Esophagus muscularis mucosa (tissue), 4 donors: Measurements from ENCODE around the gene PRM1. TPM values are rescaled to one million over a fixed set of nuclear protein-coding genes. Genes with fewer than 3 reads are reported as not detected.

Experiments used
- DNase-seq: peaks from one replicate; pipeline ENCODE4 v3.0.0-alpha.2; 2017; ENCODE audit errors: extremely low spot score
- H3K27ac ChIP-seq, 4 donors: fragments of 200-600 bp; sonication (generic); replicated peaks in 1 of 4; 1 replicate in 3 of 4; 2 replicates in 1 of 4; pipeline ENCODE4 v1.5.1; 2016 to 2019; ENCODE audit warnings: mild to moderate bottlenecking in 1 of 4
- H3K27me3 ChIP-seq, 4 donors: fragments of 200-600 bp; sonication (generic); one replicate each; pipeline versions ENCODE4 v1.5.1 to v1.6.0; 2016 to 2019
- H3K36me3 ChIP-seq, 4 donors: fragments of 200-600 bp; sonication (generic); one replicate each; pipeline ENCODE4 v1.5.1; 2016 to 2019
- H3K4me1 ChIP-seq, 4 donors: fragments of 200-600 bp; sonication (generic); one replicate each; pipeline ENCODE4 v1.5.1; 2016 to 2019
- H3K4me3 ChIP-seq, 4 donors: fragments of 200-600 bp; sonication (generic); 1 replicate in 2 of 4; 2 replicates in 2 of 4; pipeline ENCODE4 v1.5.1; 2016 to 2019; ENCODE audit warnings: mild to moderate bottlenecking in 4 of 4, moderate library complexity in 1 of 4
- H3K9me3 ChIP-seq, 4 donors: fragments of 200-600 bp; sonication (generic); 1 replicate in 3 of 4; 2 replicates in 1 of 4; pipeline ENCODE4 v1.5.1; 2016 to 2019
- EP300 ChIP-seq: sonication (generic); formaldehyde crosslinking; IDR thresholded peaks from one replicate; pipeline ENCODE4 v1.6.1; 2017; ENCODE audit warnings: antibody characterized with exemption
- POLR2A ChIP-seq: fragments of 450-650 bp; IDR thresholded peaks from one replicate; pipeline ENCODE4 v1.6.1; 2017; ENCODE audit warnings: antibody characterized with exemption, moderate library complexity, mild to moderate bottlenecking, low read depth
- POLR2AphosphoS5 ChIP-seq, 2 donors: sonication (generic); formaldehyde crosslinking; IDR thresholded peaks; one replicate each; pipeline ENCODE4 v1.6.1; 2017; ENCODE audit warnings: antibody characterized with exemption in 2 of 2
- WGBS: methylation state at CpG from one replicate; pipeline ENCODE4 v1.1.5; 2018; 5-methylcytosine and 5-hydroxymethylcytosine counted together
- intact Hi-C: fragments of 100-400 bp; cut with DNase I; formaldehyde crosslinking; loops from one replicate; pipeline ENCODE4 v1.15.1; 2023
- total RNA-seq, 4 donors: library from RNA; depleted of rRNA; stranded (reverse); fragments of >200 nt; gene quantifications; one replicate each; pipeline versions ENCODE4 v1.1.0 to v1.2.1, GENCODE V29; 2016
- TF ChIP-seq, protein P1 (sequence below), 3 experiments: fragments of 200-600 bp in 2 of 3; fragments of 450-650 bp in 1 of 3; sonication (generic) in 2 of 3; IDR thresholded peaks; one replicate each; pipeline ENCODE4 v1.5.1; 2017 to 2019; ENCODE audit warnings: antibody characterized with exemption in 3 of 3, mild to moderate bottlenecking in 2 of 3, moderate library complexity in 1 of 3

The PRM1 gene
- total RNA-seq, 4 donors from 2014 or later, result not detected

DNA sequence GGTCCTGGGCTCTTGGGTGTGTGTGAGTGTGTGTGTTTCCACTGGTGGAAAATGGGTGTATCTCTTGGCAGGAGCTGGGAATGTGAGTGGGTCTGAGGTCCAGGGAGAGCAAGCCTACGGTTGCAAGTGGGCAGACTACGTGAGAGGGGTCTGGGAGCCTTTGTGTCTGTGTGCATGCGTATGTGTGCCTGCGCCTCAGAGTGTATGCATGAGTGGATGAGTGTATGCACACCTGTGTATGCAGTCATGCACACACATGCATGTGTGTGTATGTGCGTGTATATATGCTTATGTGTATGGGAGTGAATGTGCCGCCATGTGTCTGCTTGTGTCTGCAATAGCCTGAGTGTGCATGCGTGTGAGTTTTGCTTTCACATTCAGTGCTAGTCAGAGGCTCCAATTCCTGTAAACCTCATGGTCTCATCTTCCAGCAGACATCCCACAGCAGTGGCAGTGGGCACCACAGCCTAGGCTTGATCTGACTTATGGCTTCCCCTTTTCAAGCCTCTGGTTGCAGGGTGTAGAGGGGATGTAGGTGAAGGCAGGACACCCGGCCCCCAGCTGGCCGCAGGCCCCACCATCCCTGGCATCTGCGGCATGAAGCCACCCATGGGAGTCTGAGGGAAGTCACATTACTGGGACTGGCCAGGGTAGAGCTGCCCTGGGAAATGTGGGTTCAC is 44.4 kb upstream of the PRM1 start:
- Histone ChIP-seq H3K4me3 (no peak overlapping the region), H3K27ac (no peak overlapping the region), H3K27me3 (no peaks in the 10 kb centered on the region), H3K9me3 (no peaks in the 10 kb centered on the region), H3K36me3 (no peaks in the 10 kb centered on the region), H3K4me1 (peaks cover 14 to 22% (median 20%) of the 10 kb centered on the region in 4 donors)
- 77% methylated on average over 9 of the region's 10 CpGs for WGBS
- TF ChIP-seq, protein P1, sequence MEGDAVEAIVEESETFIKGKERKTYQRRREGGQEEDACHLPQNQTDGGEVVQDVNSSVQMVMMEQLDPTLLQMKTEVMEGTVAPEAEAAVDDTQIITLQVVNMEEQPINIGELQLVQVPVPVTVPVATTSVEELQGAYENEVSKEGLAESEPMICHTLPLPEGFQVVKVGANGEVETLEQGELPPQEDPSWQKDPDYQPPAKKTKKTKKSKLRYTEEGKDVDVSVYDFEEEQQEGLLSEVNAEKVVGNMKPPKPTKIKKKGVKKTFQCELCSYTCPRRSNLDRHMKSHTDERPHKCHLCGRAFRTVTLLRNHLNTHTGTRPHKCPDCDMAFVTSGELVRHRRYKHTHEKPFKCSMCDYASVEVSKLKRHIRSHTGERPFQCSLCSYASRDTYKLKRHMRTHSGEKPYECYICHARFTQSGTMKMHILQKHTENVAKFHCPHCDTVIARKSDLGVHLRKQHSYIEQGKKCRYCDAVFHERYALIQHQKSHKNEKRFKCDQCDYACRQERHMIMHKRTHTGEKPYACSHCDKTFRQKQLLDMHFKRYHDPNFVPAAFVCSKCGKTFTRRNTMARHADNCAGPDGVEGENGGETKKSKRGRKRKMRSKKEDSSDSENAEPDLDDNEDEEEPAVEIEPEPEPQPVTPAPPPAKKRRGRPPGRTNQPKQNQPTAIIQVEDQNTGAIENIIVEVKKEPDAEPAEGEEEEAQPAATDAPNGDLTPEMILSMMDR (IDR thresholded peaks at IDR 0.05), result no peak
- TF ChIP-seq POLR2A, result no peak
- TF ChIP-seq POLR2AphosphoS5 (IDR thresholded peaks at IDR 0.05), result no peak
- TF ChIP-seq EP300, result no peak
- no peak for DNase-seq
- intact Hi-C loops, result no loop called here

DNA sequence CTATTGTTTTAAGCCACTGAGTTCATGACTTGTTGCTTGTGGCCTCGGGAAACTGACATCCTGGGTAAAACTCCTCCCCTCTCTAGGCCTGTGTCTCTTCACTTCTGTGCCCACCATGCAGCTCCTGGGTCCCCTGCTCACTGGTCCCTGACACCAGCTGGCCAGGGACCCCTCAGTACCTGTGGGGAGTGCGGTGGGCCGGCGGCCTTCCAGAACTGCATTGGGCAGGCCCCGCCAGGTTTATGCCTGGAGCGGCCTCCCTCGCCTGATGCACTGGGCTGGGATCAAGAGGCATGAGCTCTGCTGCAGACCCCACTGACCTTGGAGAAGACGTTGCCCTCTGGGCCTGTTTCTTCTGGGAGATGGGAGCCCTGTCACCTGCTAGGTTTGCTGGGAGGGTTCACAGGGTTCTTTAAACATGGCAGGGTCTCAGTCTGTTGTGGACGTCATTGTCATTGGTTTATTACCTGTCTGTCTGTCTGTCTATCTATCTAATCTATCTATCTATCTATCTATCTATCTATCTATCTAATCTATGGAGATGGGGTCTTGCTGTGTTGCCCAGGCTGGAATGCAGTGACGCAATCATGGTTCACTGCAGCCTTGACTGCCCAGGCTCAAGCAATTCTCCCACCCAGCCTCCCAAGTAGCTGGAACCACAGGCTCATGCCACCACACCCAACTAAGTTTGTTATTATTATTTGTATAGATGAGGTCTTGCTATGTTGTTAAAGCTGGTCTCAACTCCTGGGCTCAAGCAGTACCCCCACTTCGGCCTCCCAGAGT is 42.6 kb upstream of the PRM1 start:
- WGBS, result 87% methylated on average over 4 of the region's 11 CpGs
- H3K27ac ChIP-seq, result no peak overlapping the region

DNA sequence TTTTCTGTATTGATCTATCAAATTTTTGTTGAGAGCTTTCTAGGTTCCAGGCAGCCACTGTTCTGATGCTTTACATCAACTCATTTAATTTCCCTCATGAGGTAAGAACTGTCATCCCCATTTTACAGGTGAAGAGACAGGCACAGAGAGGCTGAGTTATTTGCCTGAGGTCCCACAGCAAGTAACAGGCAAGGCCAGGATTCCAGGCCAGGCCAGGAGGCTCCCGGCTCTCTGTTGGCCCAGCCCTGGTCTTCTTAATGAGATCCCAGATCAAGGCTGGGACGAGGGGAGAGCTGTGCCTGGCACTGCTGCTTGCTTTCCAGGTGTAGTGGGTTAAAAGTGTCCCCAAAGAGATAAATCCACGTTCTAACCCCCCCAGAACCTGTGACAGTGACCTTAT is 41.7 kb upstream of the PRM1 start:
- DNase-seq, result no peak
- 77% methylated on average over 2 of the region's 3 CpGs for WGBS
- TF ChIP-seq POLR2AphosphoS5 (IDR thresholded peaks at IDR 0.05), result no peak
- intact Hi-C loops, result no loop called here
- Histone ChIP-seq H3K36me3 (no peaks in the 10 kb centered on the region), H3K4me1 (peaks cover 0 to 3% (median 1%) of the 10 kb centered on the region in 4 donors), H3K27ac (no peak overlapping the region), H3K27me3 (no peaks in the 10 kb centered on the region), H3K9me3 (no peaks in the 10 kb centered on the region), H3K4me3 (no peak overlapping the region)

More for the DNA sequence above, 42.6 kb upstream of the PRM1 start:
- TF ChIP-seq POLR2AphosphoS5 (IDR thresholded peaks at IDR 0.05) (no peak), EP300 (no peak), POLR2A (no peak)
- TF ChIP-seq, protein P1 (IDR thresholded peaks at IDR 0.05), result no peak
- Histone ChIP-seq H3K4me1 (peaks cover 5 to 12% (median 11%) of the 10 kb centered on the region in 4 donors), H3K27me3 (no peaks in the 10 kb centered on the region), H3K36me3 (no peaks in the 10 kb centered on the region), H3K9me3 (no peaks in the 10 kb centered on the region), H3K4me3 (no peak overlapping the region)
- no peak for DNase-seq
- intact Hi-C loops, result no loop called here

DNA sequence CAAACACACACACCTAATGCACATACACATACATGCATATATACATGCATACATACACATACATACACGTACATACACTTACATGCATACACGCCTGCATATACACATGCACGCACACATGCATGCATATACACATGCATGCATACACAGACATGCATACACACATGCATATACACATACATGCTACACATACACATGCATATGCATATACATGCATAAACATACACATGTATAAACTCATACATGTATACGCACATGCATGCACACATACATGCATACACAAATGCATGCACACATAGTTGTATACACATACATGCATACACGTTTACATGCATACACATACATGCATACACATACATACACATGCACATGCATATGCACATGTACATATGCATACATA is 40.5 kb upstream of the PRM1 start:
- TF ChIP-seq POLR2A (no peak), POLR2AphosphoS5 (IDR thresholded peaks at IDR 0.05) (no peak), EP300 (no peak)
- TF ChIP-seq, protein P1 (IDR thresholded peaks at IDR 0.05), result no peak
- no peak for DNase-seq
- intact Hi-C loops, result no loop called here
- WGBS, result 90% methylated on average over 5 of the region's 5 CpGs
- H3K36me3 ChIP-seq, result no peaks in the 10 kb centered on the region
- peaks cover 0 to 1% (median 0%) of the 10 kb centered on the region in 4 donors for H3K27me3 ChIP-seq
- no peaks in the 10 kb centered on the region for H3K9me3 ChIP-seq
- no peak overlapping the region for H3K27ac ChIP-seq
- no peaks in the 10 kb centered on the region for H3K4me1 ChIP-seq
- H3K4me3 ChIP-seq, result no peak overlapping the region

DNA sequence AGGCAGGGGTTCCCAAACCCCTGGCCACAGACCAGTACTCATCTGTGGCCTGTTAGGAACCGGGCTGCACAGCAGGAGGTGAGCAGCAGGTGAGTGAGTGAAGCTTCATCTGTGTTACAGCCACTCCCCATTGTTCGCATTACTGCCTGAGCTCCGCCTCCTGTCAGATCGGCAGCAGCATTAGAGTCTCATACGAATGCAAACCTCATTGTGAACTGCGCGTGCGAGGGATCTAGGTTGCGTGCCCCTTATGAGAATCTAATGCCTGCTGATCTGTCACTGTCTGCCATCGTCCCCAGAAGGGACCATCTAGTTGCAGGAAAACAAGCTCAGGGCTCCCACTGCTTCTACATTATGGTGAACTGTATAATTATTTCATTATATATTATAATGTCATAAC is 39.0 kb upstream of the PRM1 start:
- WGBS, result 86% methylated on average over 9 of the region's 10 CpGs

More for the DNA sequence above, 39.0 kb upstream of the PRM1 start:
- intact Hi-C loops, result no loop called here
- H3K27me3 ChIP-seq, result peaks cover 0 to 6% (median 0%) of the 10 kb centered on the region in 4 donors
- no peaks in the 10 kb centered on the region for H3K9me3 ChIP-seq
- TF ChIP-seq POLR2A, result no peak
- TF ChIP-seq, protein P1 (IDR thresholded peaks at IDR 0.05), result no peak
- no peak for TF ChIP-seq EP300
- TF ChIP-seq POLR2AphosphoS5 (IDR thresholded peaks at IDR 0.05), result no peak
- H3K36me3 ChIP-seq, result no peaks in the 10 kb centered on the region
- H3K4me1 ChIP-seq, result peaks cover 0 to 3% (median 0%) of the 10 kb centered on the region in 4 donors
- no peak for DNase-seq
- H3K4me3 ChIP-seq, result no peak overlapping the region
- H3K27ac ChIP-seq, result no peak overlapping the region
